Activated T-cell treated with anti-CD3 and anti-CD28 coated beads, Interleukin-2, amount 50 U/mL, for 1 hour (primary cell): Measurements from ENCODE around the gene TTLL11.

Source experiments
- DNase-seq: peaks from one replicate; pipeline ENCODE4 v3.0.0-alpha.2; 2020

The TTLL11 gene

GRCh38 chr9:121822093-121823085 lies 270.7 kb downstream of the TTLL11 start:
- no peak for DNase-seq

GRCh38 chr9:121821326-121821725 lies 271.8 kb downstream of the TTLL11 start:
- DNase-seq, result no peak

- DNase-seq, result no peak
Measured at GRCh38 chr9:121820286-121821005, 272.7 kb downstream of the TTLL11 start.

GRCh38 chr9:121819428-121820231 lies 273.5 kb downstream of the TTLL11 start:
- DNase-seq, result no peak

GRCh38 chr9:121818841-121819427 lies 274.2 kb downstream of the TTLL11 start:
- DNase-seq, result no peak

- DNase-seq, result no peak
Measured at GRCh38 chr9:121818016-121818661, 275.0 kb downstream of the TTLL11 start.

- no peak for DNase-seq
Measured at GRCh38 chr9:121817476-121817875, 275.6 kb downstream of the TTLL11 start.

GRCh38 chr9:121816845-121817450 lies 276.2 kb downstream of the TTLL11 start:
- no peak for DNase-seq

- DNase-seq, result no peak
Measured at GRCh38 chr9:121816449-121816817, 276.7 kb downstream of the TTLL11 start.

GRCh38 chr9:121815546-121816448 lies 277.3 kb downstream of the TTLL11 start:
- no peak for DNase-seq

- no peak for DNase-seq
Measured at GRCh38 chr9:121815084-121815483, 278.0 kb downstream of the TTLL11 start.

GRCh38 chr9:121814594-121814993 lies 278.5 kb downstream of the TTLL11 start:
- no peak for DNase-seq

GRCh38 chr9:121813519-121814210 lies 279.4 kb downstream of the TTLL11 start:
- DNase-seq, result no peak

- DNase-seq, result no peak
Measured at GRCh38 chr9:121812159-121812735, 280.9 kb downstream of the TTLL11 start.

GRCh38 chr9:121811751-121812150 lies 281.4 kb downstream of the TTLL11 start:
- DNase-seq, result no peak

GRCh38 chr9:121811140-121811539 lies 282.0 kb downstream of the TTLL11 start:
- DNase-seq, result no peak

- no peak for DNase-seq
Measured at GRCh38 chr9:121810489-121810888, 282.6 kb downstream of the TTLL11 start.

- no peak for DNase-seq
Measured at GRCh38 chr9:121809356-121810050, 283.6 kb downstream of the TTLL11 start.

GRCh38 chr9:121808781-121809180 lies 284.3 kb downstream of the TTLL11 start:
- DNase-seq, result no peak
